Stimulated activated CD4-positive, alpha-beta T cell treated with anti-CD3 and anti-CD28 coated beads, TNF-alpha, amount 100 ng/mL, for 24 hours (primary cell): ENCODE measurements around the gene ACKR2.
"Not testable (repeated sequence)": the region's sequence is repeated elsewhere in the genome, so short reads cannot be mapped to it uniquely, and the experiment has no call there.

ENCODE experiments used
- DNase-seq, 3 experiments: peaks; one replicate each; pipeline ENCODE4 v3.0.0-alpha.2; 2020; ENCODE audit warnings: low read depth in 3 of 3

The ACKR2 gene

GRCh38 chr3:42801784-42802183 lies 7.5 kb upstream of the ACKR2 start:
- no peak for DNase-seq

DNA sequence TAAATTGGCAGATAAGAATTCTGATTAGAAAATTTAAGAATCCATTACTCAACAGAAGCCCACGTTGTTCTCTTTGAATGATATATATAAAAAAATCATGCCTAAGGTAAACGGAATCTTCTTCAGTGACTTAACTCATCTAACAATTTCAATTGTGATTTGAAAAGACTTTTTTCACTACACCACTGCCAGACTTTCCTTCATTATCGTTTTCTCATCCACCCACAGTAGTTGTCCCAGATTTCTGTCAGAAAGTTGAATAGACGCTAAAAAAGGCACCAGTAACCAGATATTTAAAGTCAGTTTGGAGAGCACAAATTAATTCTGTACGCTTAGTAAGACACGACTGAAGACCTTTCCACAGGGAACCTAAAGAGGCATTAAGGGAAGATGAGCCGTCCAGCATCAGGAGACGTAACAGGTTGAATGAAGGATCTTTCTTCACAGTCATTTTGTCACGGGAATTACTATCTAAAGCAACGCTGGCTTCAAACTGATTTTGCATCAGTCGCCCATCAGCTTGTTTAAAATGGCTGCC lies 6.3 kb upstream of the ACKR2 start:
- DNase-seq = no peak

- DNase-seq = peak in 2 of 3 experiments; percentile 3 to 37
These were observed 5.7 kb upstream of the ACKR2 start for GRCh38 chr3:42803414-42804105.

DNA sequence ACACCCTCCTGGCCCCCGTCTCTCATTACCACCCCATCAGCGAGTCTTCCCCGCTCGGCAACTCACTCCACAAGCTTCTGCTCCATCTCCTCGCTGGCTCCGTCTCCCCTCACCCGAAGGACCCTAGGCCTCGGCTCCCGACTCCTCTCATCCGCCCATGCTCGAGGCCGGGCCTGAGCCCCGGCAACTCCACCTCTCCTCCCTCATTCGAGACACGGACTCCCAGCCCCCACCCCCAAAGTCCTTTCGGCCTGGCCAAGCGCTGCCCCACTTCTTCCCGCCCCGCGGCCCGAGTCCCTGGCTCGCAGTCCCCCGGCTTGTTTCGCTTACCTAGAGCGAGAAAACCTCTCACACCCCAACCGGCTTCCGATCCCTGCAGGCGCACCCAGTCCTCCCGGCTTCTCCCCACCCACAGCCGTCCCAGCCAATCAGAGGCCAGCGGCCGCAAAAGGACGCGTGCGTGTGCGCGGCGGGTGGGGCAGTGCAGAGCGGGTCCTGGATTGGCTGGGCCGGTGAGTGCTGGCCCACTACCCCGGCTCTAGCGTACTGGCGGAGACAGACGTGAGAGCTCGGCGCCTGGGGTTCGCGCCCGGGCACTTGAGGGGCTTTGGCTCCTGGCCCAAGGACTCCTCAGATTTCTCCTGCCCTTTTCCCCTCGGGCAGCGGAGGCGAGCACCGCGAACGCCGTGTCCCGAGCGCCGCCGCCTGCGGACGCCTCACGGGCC lies 5.0 kb upstream of the ACKR2 start, which contains the start of gene HIGD1A:
Gene HIGD1A (minus strand): TSS at position 385 of the 725 bp plus-strand sequence. CDS start 10,237 bp downstream, outside the sequence.
- peak; percentile 86 to 93 (median 88) for DNase-seq

DNA sequence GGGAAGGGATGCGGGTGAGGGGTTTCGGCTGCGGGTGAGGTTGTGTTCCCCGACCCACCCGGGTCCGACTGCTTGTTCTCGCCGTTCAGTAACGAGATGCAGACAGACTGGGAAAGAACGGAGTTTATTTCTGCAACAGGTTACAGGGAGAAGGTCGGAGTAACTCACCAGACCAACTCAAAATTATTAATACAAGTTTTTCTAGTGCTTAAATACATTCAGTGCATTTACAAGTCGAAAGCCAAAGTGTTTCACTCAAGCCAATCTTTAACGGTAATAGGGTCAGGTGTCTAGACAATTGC lies 4.5 kb upstream of the ACKR2 start:
- DNase-seq = no peak

DNA sequence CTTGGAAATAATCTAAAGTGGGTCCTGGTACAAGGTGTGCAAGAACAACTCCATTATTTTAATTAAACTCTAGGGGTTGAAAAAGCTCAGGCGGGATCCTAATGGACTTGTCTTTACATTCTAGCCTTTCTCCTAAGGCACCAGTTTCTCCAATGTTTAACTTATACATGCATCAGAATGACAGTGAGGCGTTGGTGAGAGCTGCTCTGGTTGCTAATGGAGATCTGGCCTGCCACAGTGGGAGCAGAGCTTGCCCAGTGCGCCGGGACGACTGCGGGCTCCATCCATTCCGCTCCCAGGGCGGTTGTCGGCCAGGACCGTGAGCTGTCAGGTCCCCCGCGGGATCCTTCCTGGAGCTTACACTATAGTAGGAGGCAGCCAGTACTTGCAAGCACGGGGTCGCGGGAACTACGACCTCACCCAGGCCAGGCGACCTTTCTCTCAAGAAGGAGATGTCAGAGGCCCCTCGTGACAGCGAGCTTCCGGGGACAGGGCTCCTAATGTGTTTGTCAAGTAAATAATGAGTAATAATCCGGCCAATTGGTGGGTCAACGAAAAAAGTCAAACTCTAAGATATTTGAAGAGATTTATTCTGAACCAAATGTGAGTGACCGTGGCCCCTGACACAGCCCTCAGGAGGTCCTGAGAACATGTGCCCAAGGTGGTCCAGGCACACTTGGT lies 4.0 kb upstream of the ACKR2 start:
- no peak for DNase-seq

- DNase-seq = no peak
These were observed 1.3 kb upstream of the ACKR2 start for GRCh38 chr3:42807929-42808328.

DNA sequence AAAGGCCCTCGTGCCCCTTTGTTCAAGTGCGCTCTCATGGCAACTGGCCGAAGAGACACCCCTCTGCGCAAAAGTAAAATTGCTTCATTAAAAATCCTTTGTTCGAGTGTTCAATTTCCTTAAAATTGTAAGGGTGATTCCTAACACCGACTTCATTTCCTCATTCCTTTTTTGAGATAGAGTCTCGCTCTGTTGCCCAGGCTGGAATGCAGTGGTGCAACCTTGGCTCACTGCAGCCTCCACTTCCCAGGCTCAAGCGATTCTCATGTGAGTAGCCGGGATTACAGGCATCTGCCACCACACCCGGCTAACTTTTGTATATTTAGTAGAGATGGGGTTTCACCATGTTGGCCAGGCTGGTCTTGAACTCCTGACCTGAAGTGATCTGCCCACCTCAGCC lies 1.5 kb downstream of the ACKR2 start:
- DNase-seq = not testable (repeated sequence)

GRCh38 chr3:42811118-42811883 lies 2.1 kb downstream of the ACKR2 start:
- DNase-seq = not testable (repeated sequence)

- DNase-seq = no peak
These were observed 5.0 kb downstream of the ACKR2 start for GRCh38 chr3:42814246-42814645.

DNA sequence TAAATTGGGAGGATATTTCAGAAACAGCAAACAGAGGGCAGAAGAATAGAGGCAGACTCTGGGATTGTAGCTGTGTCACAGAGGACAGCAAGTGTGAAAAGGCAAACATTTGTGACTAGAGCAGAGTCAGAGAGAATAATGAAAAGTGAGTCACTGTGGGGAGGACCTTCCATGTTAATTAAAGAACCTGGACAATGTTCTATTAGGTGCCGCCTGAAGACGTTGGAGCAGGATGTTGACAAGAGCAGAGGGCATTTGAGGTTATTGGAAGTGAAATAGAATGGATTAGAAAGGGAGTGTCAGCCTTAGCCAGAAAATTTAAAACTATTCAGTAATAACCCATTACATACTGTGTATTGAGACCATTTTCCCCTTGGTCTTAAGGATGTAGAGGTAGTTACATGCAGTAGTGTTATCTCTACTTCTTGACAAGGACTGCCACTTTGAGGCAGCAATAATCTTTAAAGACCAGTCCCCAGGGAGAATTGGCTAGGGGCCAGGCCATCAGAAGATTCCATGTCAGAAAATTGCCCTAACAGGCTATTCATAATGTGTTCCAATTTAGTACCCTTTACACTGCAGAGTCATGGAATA lies 5.8 kb downstream of the ACKR2 start:
- DNase-seq = no peak

DNA sequence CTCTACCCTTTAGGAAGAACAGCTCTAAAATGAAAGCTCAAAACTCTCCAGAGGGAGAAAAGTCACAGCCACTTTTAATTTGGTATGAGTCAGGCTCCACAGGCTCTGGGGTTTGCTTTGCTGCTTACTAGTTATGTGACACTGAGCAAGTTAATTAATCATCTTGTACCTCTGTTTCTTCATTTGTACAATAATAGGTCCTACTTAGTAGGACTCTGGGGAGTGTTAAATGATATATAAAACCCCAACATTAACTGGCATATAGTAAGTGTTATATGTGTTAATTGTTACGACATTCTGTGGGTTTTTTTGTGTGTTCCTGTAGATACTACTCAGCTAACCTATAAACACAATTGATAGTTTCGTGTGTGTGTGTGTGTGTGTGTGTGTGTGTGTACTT lies 6.6 kb downstream of the ACKR2 start:
- no peak for DNase-seq

DNA sequence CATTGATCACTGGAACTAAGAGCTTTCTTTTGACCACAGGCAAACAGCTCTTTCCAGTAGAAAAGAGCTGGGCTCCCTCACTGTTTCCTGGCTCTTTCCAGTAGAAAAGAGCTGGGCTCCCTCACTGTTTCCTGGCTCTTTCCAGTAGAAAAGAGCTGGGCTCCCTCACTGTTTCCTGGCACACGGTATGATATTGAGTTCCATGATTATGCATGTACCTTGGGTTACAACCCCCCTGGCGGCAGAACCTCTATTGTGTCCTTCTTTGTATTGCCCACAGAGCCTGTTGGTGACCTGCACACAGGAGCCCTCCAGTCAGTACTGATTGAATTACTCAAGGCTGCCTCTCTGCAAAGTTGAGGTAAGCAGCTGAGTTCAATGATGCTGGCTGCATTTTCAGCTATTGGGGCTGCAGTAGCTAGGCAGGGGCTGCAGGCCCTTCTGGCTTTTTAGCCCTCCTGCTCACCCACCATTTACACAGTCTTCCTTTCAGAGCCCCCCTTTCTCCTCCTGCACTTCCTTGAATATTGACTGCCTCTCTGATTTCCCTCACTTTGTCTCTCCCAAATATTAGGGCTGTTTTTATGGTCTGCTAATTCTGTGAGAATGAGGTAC lies 10.2 kb downstream of the ACKR2 start:
- no peak for DNase-seq

DNA sequence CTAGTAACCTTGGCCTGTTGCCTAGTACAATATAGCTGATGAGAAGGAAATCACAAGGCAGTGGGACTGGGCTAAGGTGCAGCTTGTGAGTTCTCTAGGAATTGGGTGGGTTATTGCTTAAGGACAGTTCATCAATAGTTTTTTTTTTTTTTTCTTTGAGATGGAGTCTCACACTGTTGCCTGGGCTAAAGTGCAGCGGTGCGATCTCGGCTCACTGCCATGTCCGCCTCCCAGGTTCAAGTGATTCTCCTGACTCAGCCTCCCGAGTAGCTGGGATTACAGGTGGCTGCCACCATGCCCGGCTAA lies 11.5 kb downstream of the ACKR2 start:
- no peak for DNase-seq

DNA sequence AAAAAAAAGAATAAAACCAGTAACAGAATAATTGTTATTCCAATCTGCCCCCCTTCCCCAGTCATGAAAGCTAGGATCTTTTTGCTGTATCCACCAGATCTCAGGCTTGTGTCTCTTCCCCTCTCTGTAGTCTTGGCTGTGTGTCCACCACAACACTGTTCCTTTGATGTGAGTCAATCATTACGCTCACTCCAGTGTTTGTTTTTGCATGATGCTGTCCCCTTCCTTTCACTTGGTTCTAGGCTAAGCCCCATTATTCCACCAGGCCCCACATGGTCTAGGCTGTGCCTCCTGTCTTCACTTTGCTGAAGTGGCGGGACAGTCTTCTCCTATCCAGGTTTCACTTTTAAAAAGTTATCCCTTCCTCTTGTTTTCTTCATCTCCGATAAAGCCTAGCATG lies 13.6 kb downstream of the ACKR2 start:
- DNase-seq = no peak

- no peak for DNase-seq
These were observed 14.1 kb downstream of the ACKR2 start for GRCh38 chr3:42823351-42823750.

DNA sequence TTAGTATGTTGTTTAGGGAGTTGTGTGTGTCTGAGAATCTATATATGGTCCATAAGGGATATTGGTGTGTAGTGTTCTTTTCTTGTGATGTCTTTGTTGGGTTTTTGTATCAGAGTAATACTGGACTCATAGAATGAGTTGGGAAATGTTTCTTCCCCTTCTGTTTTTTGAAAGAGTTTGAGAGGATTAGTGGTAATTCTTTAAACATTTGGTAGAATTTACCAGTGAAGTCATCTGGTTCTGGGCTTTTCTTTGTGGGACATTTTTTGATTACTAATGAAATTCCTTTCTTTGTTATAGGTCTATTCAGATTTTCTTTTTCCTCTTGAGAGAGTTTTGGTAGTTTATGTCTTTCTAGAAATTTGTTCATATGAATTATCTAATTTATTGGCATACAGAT lies 16.9 kb downstream of the ACKR2 start:
- no peak for DNase-seq

DNA sequence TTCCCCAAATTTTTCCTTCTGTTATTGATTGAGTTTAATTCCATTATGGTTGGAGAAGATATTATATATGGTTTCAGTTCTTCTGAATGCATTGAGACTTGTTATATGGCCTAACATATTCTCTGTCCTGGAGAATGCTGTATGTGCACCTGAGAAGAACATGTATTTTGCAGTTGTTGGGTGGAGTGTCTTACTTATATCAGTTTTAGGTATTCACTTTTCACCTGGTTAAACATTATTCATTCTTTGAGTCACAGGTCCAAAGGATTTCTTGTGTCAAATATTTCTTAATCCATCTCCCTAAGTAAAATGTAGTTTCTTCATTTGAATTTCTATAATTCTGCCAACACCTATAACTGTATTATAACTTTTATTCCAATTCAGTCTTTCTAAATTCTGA lies 17.8 kb downstream of the ACKR2 start:
- DNase-seq = no peak

DNA sequence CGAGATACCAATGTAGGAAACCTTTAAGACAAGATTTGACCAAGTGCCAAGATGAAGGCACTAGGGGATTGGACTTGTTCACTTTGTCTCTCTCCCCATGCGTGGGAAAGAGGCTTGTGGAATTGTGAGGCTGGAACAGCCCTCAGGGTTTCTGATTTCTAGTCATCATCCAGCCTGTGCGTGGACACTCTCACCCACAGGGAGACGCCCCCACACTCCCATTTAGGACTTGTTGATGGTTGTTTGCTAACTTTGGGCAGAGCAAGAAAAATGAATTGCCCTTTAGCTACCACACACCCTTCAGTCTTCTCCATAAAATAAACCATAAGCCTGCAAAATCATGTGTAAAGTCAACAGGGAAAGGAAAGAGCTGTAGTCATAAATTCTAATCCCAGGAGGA lies 18.4 kb downstream of the ACKR2 start:
- DNase-seq = no peak

- no peak for DNase-seq
These were observed 19.9 kb downstream of the ACKR2 start for GRCh38 chr3:42829083-42829627.
